HCT116 (cell line): ENCODE data around the gene GRID2. TPM values are rescaled to one million over a fixed set of nuclear protein-coding genes. Genes with fewer than 3 reads are reported as not detected.

Experiments
- ATAC-seq: fragments of 200-7000 bp; cut with Tn5 transposase; 2 replicates; pipeline ENCODE4 v1.9.1; 2020; ENCODE audit warnings: mild to moderate bottlenecking, moderate library complexity
- BruUV-seq: library from RNA; stranded (reverse); fragments of 400-500 nt; replicated peaks from 2 replicates; lab custom pipeline; 2021; lab: Mats Ljungman, UMichigan
- CTCF ChIA-PET: fragments of 300-600 bp; sonication (Branson Sonifier 250); formaldehyde crosslinking; loops from one replicate; lab custom pipeline; 2021; ENCODE audit warnings: antibody characterized with exemption; lab: Charles Lee
- POLR2A ChIA-PET: fragments of 300-600, 350-600 bp; sonication (Branson Sonifier 250); formaldehyde crosslinking; loops from one replicate; lab custom pipeline; 2021; ENCODE audit warnings: antibody characterized with exemption; lab: Charles Lee
- RAD21 ChIA-PET, 2 experiments: fragments of 300-600 bp; sonication (Branson Sonifier 250); formaldehyde crosslinking; loops; one replicate each; lab custom pipeline; 2023; ENCODE audit warnings: low total read pairs in 2 of 2; ENCODE audit not compliant: uncharacterized antibody in 2 of 2, unreplicated experiment in 2 of 2, low non-redundant PET in 1 of 2; lab: Charles Lee
- DNase-seq: peaks from one replicate; pipeline ENCODE4 v3.0.0-alpha.2; 2010; ENCODE audit warnings: low read depth, low spot score
- H2AFZ ChIP-seq: fragments of 200-600 bp; shearing (Covaris generic), sonication (generic); 2 replicates; pipeline ENCODE4 v1.6.1; 2017; ENCODE audit warnings: low read depth, mixed run types, mixed read lengths, antibody characterized with exemption, low read length; ENCODE audit not compliant: poor library complexity, severe bottlenecking
- H3K27ac ChIP-seq: 2 replicates; pipeline ENCODE4 v1.5.1; 2012; ENCODE audit warnings: low read depth, low read length
- H3K27me3 ChIP-seq: fragments of 200-600 bp; sonication (generic); 2 replicates; pipeline ENCODE4 v1.6.1; 2016; ENCODE audit warnings: mixed run types, low read length, mixed read lengths; ENCODE audit not compliant: insufficient read depth
- H3K36me3 ChIP-seq, 2 experiments: fragments of 200-500 bp in 1 of 2; fragments of 200-600 bp in 1 of 2; sonication (Bioruptor generic) in 1 of 2; sonication (generic) in 1 of 2; 2 replicates each; pipeline versions ENCODE4 v1.5.1 to v1.6.1; 2014 to 2016; ENCODE audit warnings: low read length in 2 of 2, inconsistent platforms in 1 of 2, mixed read lengths in 1 of 2, mixed run types in 1 of 2; ENCODE audit not compliant: insufficient read depth in 2 of 2, control insufficient read depth in 1 of 2
- H3K4me1 ChIP-seq, 2 experiments: fragments of 200-600 bp in 1 of 2; sonication (generic) in 1 of 2; 2 replicates each; pipeline versions ENCODE4 v1.5.1 to v1.6.1; 2012 to 2017; ENCODE audit warnings: low read length in 2 of 2, inconsistent platforms in 1 of 2, mild to moderate bottlenecking in 1 of 2, mixed read lengths in 1 of 2, mixed run types in 1 of 2, moderate library complexity in 1 of 2; ENCODE audit not compliant: insufficient read depth in 2 of 2, control insufficient read depth in 1 of 2
- H3K4me2 ChIP-seq: fragments of 200-600 bp; sonication (generic); 2 replicates; pipeline ENCODE4 v1.6.1; 2017; ENCODE audit warnings: mixed run types, low read length, mixed read lengths
- H3K4me3 ChIP-seq, 2 experiments: fragments of 200-600 bp in 1 of 2; sonication (generic) in 1 of 2; replicated peaks in 1 of 2; 2 replicates each; pipeline ENCODE4 v1.5.1; 2011 to 2016; ENCODE audit warnings: low read length in 2 of 2, control low read depth in 1 of 2, low read depth in 1 of 2, mild to moderate bottlenecking in 1 of 2, mixed read lengths in 1 of 2, mixed run types in 1 of 2
- H3K79me2 ChIP-seq: fragments of 200-600 bp; sonication (generic); 2 replicates; pipeline ENCODE4 v1.6.1; 2017; ENCODE audit warnings: mild to moderate bottlenecking, mixed run types, low read length, moderate library complexity, mixed read lengths; ENCODE audit not compliant: insufficient read depth
- H3K9ac ChIP-seq: fragments of 200-600 bp; sonication (generic); 2 replicates; pipeline ENCODE4 v1.6.1; 2016; ENCODE audit warnings: low read length, mixed read lengths
- H3K9me2 ChIP-seq: fragments of 200-600 bp; sonication (generic), shearing (Covaris generic); 2 replicates; pipeline ENCODE4 v1.6.1; 2017; ENCODE audit warnings: mixed run types, mild to moderate bottlenecking, moderate library complexity; ENCODE audit not compliant: insufficient read depth
- H3K9me3 ChIP-seq, 2 experiments: fragments of 200-500 bp in 1 of 2; fragments of 200-600 bp in 1 of 2; sonication (Bioruptor generic) in 1 of 2; sonication (generic) in 1 of 2; 2 replicates each; pipeline ENCODE4 v1.6.1; 2014 to 2017; ENCODE audit warnings: low read length in 2 of 2, mixed read lengths in 2 of 2, inconsistent platforms in 1 of 2, low read depth in 1 of 2, mild to moderate bottlenecking in 1 of 2, mixed run types in 1 of 2, moderate library complexity in 1 of 2; ENCODE audit not compliant: control insufficient read depth in 1 of 2, insufficient read depth in 1 of 2
- H4K20me1 ChIP-seq: fragments of 200-600 bp; sonication (generic), shearing (Covaris generic); 2 replicates; pipeline ENCODE4 v1.6.1; 2017; ENCODE audit warnings: mixed run types, mild to moderate bottlenecking, moderate library complexity; ENCODE audit not compliant: insufficient read depth
- CEBPB ChIP-seq: IDR thresholded peaks from 2 replicates; pipeline ENCODE4 v1.6.1; 2012; ENCODE audit warnings: low read depth
- ELF1 ChIP-seq: IDR thresholded peaks from 2 replicates; pipeline ENCODE4 v1.6.1; 2012; ENCODE audit warnings: low read depth, borderline replicate concordance
- JUND ChIP-seq: IDR thresholded peaks from 2 replicates; pipeline ENCODE4 v1.6.1; 2012
- YY1 ChIP-seq: IDR thresholded peaks from 2 replicates; pipeline ENCODE4 v1.6.1; 2011; ENCODE audit warnings: low read length, low read depth, moderate library complexity, mild to moderate bottlenecking; ENCODE audit not compliant: insufficient replicate concordance; ENCODE audit errors: extremely low read depth
- intact Hi-C: fragments of 100-400 bp; cut with micrococcal nuclease; formaldehyde crosslinking; loops from 2 replicates; pipeline ENCODE4 v1.10.0; 2022
- total RNA-seq: library from RNA; stranded (reverse); gene quantifications from one replicate; pipeline ENCODE4 v1.2.1, GENCODE V29; 2021; ENCODE audit not compliant: unreplicated experiment

GRID2 gene
- total RNA-seq, 1 experiment from 2014 or later = not detected

- Histone ChIP-seq H3K36me3 (no peaks in the 10 kb centered on the region), H3K9ac (no peak overlapping the region), H3K4me2 (no peak overlapping the region), H3K27ac (no peak overlapping the region), H3K4me1 (no peaks in the 10 kb centered on the region), H2AFZ (no peak overlapping the region), H3K4me3 (no peak overlapping the region)
- no TSS peak for BruUV-seq
- DNase-seq = no peak
- intact Hi-C loops = no loop called here
- RAD21 ChIA-PET = no interaction called here
- CTCF ChIA-PET = no interaction called here
- TF ChIP-seq CEBPB = no peak
- no peak for TF ChIP-seq YY1
- TF ChIP-seq, all 23 proteins: peak for 0
- Histone ChIP-seq H3K9me2 (no peaks in the 10 kb centered on the region), H4K20me1 (no peaks in the 10 kb centered on the region), H3K79me2 (no peaks in the 10 kb centered on the region), H3K27me3 (no peaks in the 10 kb centered on the region), H3K9me3 (no peaks in the 10 kb centered on the region)
- ATAC-seq = no peak
- POLR2A ChIA-PET = no interaction called here
Measured at GRCh38 chr4:93809773-93810172, 1506.0 kb downstream of the GRID2 start.

- no peak for ATAC-seq
- ChIA-PET CTCF (no interaction called here), POLR2A (no interaction called here)
Measured at GRCh38 chr4:93810340-93810992, 1506.7 kb downstream of the GRID2 start.

More at GRCh38 chr4:93810340-93810992, 1506.7 kb downstream of the GRID2 start:
- no TSS peak for BruUV-seq
- H3K27me3 ChIP-seq = no peaks in the 10 kb centered on the region
- H3K9me2 ChIP-seq = no peaks in the 10 kb centered on the region
- no peaks in the 10 kb centered on the region for H3K36me3 ChIP-seq
- H3K4me3 ChIP-seq = no peak overlapping the region
- H4K20me1 ChIP-seq = no peaks in the 10 kb centered on the region
- H3K4me2 ChIP-seq = no peak overlapping the region
- no peak overlapping the region for H2AFZ ChIP-seq
- no peaks in the 10 kb centered on the region for H3K79me2 ChIP-seq
- no peaks in the 10 kb centered on the region for H3K9me3 ChIP-seq
- H3K9ac ChIP-seq = no peak overlapping the region
- DNase-seq = no peak
- no peaks in the 10 kb centered on the region for H3K4me1 ChIP-seq
- intact Hi-C loops = no loop called here
- RAD21 ChIA-PET = no interaction called here
- no peak overlapping the region for H3K27ac ChIP-seq
- no peak for TF ChIP-seq ELF1
- no peak for TF ChIP-seq JUND
